Measurements from ENCODE around the gene HECTD4.

GRCh38 chr12:112239881-112240280, 142.3 kb downstream of the HECTD4 start:
- TF ChIP-seq CTCF (IDR thresholded peaks at IDR 0.05; ENCODE audit: low read length) (no peak), EZH2 (IDR thresholded peaks at IDR 0.05; ENCODE audit: borderline replicate concordance, low read length) (no peak)
